Dendritic cell treated with granulocyte-macrophage colony-stimulating factor and Interleukin-4, amounts not matched to agents 40 ng/mL and 50 ng/mL, for 4 days (primary cell): ENCODE measurements around the gene CENPP.
"Not testable (repeated sequence)": the region's sequence is repeated elsewhere in the genome, so short reads cannot be mapped to it uniquely, and the experiment has no call there.

ENCODE experiments used
- H3K27ac Mint-ChIP-seq: one replicate; pipeline ENCODE4 v1.8.0; 2022; ENCODE audit warnings: mild to moderate bottlenecking, mixed read lengths
- H3K27me3 Mint-ChIP-seq: one replicate; pipeline ENCODE4 v1.8.0; 2022; ENCODE audit warnings: mild to moderate bottlenecking, mixed read lengths
- H3K36me3 Mint-ChIP-seq: one replicate; pipeline ENCODE4 v1.8.0; 2022; ENCODE audit warnings: low read depth, mixed read lengths
- H3K4me1 Mint-ChIP-seq: one replicate; pipeline ENCODE4 v1.8.0; 2022; ENCODE audit warnings: low read depth, mixed read lengths
- H3K4me3 Mint-ChIP-seq: one replicate; pipeline ENCODE4 v1.8.0; 2022; ENCODE audit warnings: mild to moderate bottlenecking, moderate library complexity, mixed read lengths
- H3K9me3 Mint-ChIP-seq: one replicate; pipeline ENCODE4 v1.8.0; 2022; ENCODE audit warnings: mixed read lengths
- intact Hi-C: fragments of 100-400 bp; cut with micrococcal nuclease; formaldehyde crosslinking; loops from one replicate; pipeline ENCODE4 v1.15.0; 2022

CENPP gene

GRCh38 chr9:92623936-92624335 lies 298.2 kb downstream of the CENPP start:
- Mint-ChIP-seq H3K36me3 (peaks cover 98% of the 10 kb centered on the region), H3K4me1 (peaks cover 17% of the 10 kb centered on the region)
- H3K27me3 Mint-ChIP-seq, intact Hi-C loops, H3K4me3 Mint-ChIP-seq, H3K27ac Mint-ChIP-seq, H3K9me3 Mint-ChIP-seq: not testable (repeated sequence)

- Mint-ChIP-seq H3K36me3 (peaks cover 98% of the 10 kb centered on the region), H3K27ac (no peak overlapping the region), H3K4me3 (no peak overlapping the region), H3K4me1 (peaks cover 17% of the 10 kb centered on the region), H3K27me3 (no peaks in the 10 kb centered on the region), H3K9me3 (no peaks in the 10 kb centered on the region)
- intact Hi-C loops = no loop called here
Observed at GRCh38 chr9:92626484-92626883, 300.7 kb downstream of the CENPP start.

- intact Hi-C loops = no loop called here
- H3K4me3 Mint-ChIP-seq = no peak overlapping the region
- no peaks in the 10 kb centered on the region for H3K9me3 Mint-ChIP-seq
- no peak overlapping the region for H3K27ac Mint-ChIP-seq
- H3K27me3 Mint-ChIP-seq = no peaks in the 10 kb centered on the region
- H3K4me1 Mint-ChIP-seq = peaks cover 17% of the 10 kb centered on the region
- H3K36me3 Mint-ChIP-seq = peaks cover 98% of the 10 kb centered on the region
Observed at GRCh38 chr9:92627651-92628050, 301.9 kb downstream of the CENPP start.

GRCh38 chr9:92631452-92632343 lies 305.9 kb downstream of the CENPP start:
- peaks cover 99% of the 10 kb centered on the region for H3K36me3 Mint-ChIP-seq

GRCh38 chr9:92632641-92633040 lies 306.9 kb downstream of the CENPP start:
- H3K9me3 Mint-ChIP-seq = no peaks in the 10 kb centered on the region
- H3K4me1 Mint-ChIP-seq = peaks cover 2% of the 10 kb centered on the region
- peaks cover 100% of the 10 kb centered on the region for H3K36me3 Mint-ChIP-seq
- intact Hi-C loops = loop anchor here (5.0 kb wide), 3 partner anchors 130 to 490 kb away; partner anchors contain the start of genes CENPP and NOL8
- H3K27ac Mint-ChIP-seq = no peak overlapping the region
- H3K4me3 Mint-ChIP-seq = no peak overlapping the region
- H3K27me3 Mint-ChIP-seq = no peaks in the 10 kb centered on the region

More at GRCh38 chr9:92631452-92632343, 305.9 kb downstream of the CENPP start:
- Mint-ChIP-seq H3K27ac (no peak overlapping the region), H3K4me3 (no peak overlapping the region), H3K4me1 (peaks cover 10% of the 10 kb centered on the region), H3K9me3 (no peaks in the 10 kb centered on the region), H3K27me3 (no peaks in the 10 kb centered on the region)
- intact Hi-C loops = loop anchor here (5.0 kb wide), 3 partner anchors 129 to 489 kb away; partner anchors contain the start of genes CENPP and NOL8

DNA sequence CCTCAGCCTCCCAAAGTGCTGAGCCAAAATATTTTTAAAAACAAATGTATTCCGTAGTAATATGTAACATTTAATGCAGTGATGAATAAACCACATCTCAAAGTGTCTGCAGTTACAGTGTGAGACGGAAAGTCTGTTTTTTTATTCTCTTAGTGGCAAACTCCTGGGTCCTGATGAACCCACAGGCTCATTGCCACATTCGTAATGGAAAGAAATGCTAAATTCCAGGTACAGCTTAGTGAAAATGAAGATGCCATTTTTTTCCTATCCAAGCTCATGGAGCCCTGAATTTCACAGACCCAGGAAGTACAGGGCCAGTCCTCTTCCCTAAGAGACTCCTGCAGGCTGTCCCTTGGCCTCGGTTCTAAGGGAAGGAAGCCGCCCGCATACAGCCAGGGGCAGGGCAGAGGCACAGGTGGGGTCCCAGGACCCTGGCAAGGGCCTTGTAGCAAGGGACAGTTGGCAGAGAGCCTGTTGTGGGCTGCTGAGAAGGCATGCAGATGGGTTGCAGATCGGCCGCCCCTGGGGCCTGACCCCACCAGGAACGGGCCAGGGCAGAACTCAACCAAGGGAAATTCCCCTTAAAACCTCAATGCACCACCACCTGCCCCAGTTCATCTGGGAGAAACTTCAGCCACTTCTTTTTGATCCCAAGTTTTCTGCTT lies 308.0 kb downstream of the CENPP start:
- no peaks in the 10 kb centered on the region for H3K9me3 Mint-ChIP-seq
- H3K27me3 Mint-ChIP-seq = no peaks in the 10 kb centered on the region
- H3K4me3 Mint-ChIP-seq = no peak overlapping the region
- H3K27ac Mint-ChIP-seq = no peak overlapping the region
- H3K4me1 Mint-ChIP-seq = no peaks in the 10 kb centered on the region
- intact Hi-C loops = loop anchor here (1.0 to 5.0 kb wide), 4 partner anchors 131 to 491 kb away; partner anchors contain the start of genes CENPP and NOL8
- H3K36me3 Mint-ChIP-seq = peaks cover 100% of the 10 kb centered on the region

DNA sequence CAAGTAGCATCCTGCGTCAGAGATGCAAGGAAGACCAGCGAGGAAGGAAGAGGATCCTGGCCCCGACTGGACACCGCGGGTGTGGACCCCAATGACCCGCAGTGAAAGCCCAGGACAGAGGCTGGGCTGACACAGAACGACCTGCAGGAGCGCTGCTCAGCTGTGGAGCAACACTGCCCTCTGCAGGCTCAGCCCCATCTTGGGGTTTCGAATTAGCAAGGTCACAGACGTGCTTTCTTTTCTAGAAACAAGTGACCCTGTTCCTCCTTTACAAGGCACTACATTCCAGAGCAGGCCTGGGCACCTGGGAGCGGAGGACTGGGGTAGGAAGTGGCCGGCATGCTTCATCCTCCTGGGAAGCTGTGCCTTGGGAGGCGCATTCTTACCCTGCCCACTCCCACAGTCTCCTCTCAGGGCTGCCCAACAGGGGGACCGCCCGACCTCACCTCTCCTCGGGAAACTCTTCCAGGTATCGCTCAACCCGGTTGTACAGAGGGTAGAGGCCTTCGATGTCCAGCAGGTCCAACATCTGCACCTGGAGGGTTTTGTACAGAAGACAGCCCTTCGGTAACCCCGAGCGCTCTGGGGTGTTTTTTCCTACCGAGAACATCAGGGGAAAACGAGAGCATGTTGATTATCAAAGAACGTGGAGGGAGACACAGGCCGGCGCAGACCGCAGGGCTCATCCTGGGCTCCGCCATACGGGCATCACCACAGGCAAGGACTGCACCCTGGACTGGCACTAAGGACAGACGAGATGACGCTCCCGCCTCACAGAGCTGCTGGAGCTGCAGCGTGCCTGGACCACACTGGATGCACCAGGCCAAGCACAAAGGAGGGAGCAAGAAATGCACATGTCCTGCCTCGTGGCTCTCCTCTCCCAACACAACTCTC lies 309.2 kb downstream of the CENPP start:
- H3K4me3 Mint-ChIP-seq = no peak overlapping the region
- peak overlapping the region; percentile 8 for H3K27ac Mint-ChIP-seq
- no peaks in the 10 kb centered on the region for H3K27me3 Mint-ChIP-seq
- H3K9me3 Mint-ChIP-seq = no peaks in the 10 kb centered on the region
- H3K36me3 Mint-ChIP-seq = peaks cover 100% of the 10 kb centered on the region
- no peaks in the 10 kb centered on the region for H3K4me1 Mint-ChIP-seq
- intact Hi-C loops = loop anchor here (1.0 to 5.0 kb wide), 4 partner anchors 133 to 493 kb away; partner anchors contain the start of genes CENPP and NOL8

GRCh38 chr9:92635760-92636159 lies 310.0 kb downstream of the CENPP start:
- no peak overlapping the region for H3K27ac Mint-ChIP-seq

DNA sequence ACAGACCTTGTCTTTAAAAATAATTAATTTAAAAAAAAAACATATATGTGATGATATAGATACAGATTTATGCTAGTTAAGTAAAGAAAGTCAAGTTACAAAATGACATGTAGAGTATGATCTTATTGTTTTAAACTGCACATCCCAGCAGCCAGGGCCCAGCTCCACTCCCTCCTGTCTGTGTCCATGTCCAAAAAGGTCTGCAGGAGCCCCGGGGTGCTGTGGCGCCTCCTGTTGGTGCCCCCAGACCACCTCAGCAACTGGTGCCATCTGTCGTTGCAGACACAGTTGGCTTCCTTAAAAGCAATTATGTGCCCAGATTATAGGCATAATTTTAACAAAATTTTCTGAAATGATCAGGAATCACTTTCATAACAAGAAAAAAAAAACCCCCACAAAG lies 310.9 kb downstream of the CENPP start:
- Mint-ChIP-seq H3K27me3 (no peaks in the 10 kb centered on the region), H3K27ac (no peak overlapping the region)

More at GRCh38 chr9:92635760-92636159, 310.0 kb downstream of the CENPP start:
- H3K4me3 Mint-ChIP-seq = no peak overlapping the region
- no peaks in the 10 kb centered on the region for H3K9me3 Mint-ChIP-seq
- H3K27me3 Mint-ChIP-seq = no peaks in the 10 kb centered on the region
- intact Hi-C loops = no loop called here
- no peaks in the 10 kb centered on the region for H3K4me1 Mint-ChIP-seq
- peaks cover 100% of the 10 kb centered on the region for H3K36me3 Mint-ChIP-seq

DNA sequence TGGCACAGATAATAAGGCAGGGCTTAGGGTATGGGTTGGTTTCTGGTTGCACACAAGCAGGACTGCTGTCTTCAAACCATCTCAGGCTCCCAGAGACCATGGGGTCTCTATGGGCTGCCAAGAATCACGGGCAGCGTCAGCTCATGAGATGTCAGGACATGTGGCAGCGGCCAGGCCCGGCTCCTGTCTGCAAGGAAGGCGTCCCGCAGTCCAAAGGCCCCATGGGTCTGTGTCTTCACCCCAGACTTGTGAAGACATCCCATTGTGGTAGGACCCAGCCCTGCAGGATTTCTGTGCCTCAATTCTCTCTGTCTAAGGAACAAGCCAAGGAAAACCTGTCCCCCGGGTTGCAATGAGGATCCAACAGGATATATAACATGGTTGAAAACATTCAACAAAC lies 311.6 kb downstream of the CENPP start:
- Mint-ChIP-seq H3K27me3 (no peaks in the 10 kb centered on the region), H3K4me1 (no peaks in the 10 kb centered on the region), H3K9me3 (no peaks in the 10 kb centered on the region), H3K36me3 (peaks cover 100% of the 10 kb centered on the region), H3K27ac (no peak overlapping the region), H3K4me3 (no peak overlapping the region)
- intact Hi-C loops = no loop called here

More for the DNA sequence above, 310.9 kb downstream of the CENPP start:
- Mint-ChIP-seq H3K36me3 (peaks cover 100% of the 10 kb centered on the region), H3K4me3 (no peak overlapping the region), H3K4me1 (no peaks in the 10 kb centered on the region), H3K9me3 (no peaks in the 10 kb centered on the region)
- intact Hi-C loops = no loop called here

DNA sequence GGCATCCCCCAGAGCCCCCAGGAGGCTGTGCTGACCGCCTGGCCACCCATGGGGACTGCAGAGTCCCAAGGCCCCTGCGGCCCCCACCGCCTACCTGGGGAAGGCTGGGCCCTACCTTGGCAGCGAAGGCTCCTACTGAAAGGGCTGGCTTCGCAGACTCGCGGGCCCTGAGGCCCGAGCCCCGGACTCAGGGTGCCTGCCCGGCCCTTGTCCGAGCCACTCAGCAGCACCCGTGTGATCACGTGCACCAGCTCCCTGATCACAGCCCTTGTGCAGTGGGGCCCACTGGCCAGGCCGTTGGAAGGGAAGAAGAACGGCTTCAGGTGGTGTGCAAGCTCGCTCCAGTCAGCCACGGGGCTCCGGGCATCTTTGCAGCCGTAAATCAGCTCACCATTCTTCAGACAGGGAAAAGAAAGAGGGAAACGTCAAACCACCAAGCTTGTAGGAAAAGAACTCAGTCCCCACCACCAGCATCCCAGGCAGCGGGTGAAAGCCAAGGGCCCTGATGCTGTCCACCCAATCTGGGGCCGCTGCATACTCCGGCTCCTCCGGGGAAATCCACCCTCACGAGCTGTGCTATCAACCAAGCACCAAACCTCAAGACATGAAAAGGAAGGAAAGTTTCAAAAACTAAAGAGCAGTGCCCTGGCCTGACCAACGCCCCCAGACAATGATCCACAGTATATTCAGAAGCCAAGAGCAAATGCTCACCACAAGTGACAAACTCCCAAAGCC lies 312.3 kb downstream of the CENPP start:
- H3K27ac Mint-ChIP-seq = no peak overlapping the region
- intact Hi-C loops = no loop called here

GRCh38 chr9:92638621-92639101 lies 312.9 kb downstream of the CENPP start:
- Mint-ChIP-seq H3K4me3 (no peak overlapping the region), H3K9me3 (no peaks in the 10 kb centered on the region), H3K27ac (no peak overlapping the region), H3K4me1 (no peaks in the 10 kb centered on the region), H3K36me3 (peaks cover 100% of the 10 kb centered on the region), H3K27me3 (no peaks in the 10 kb centered on the region)
- intact Hi-C loops = no loop called here

More for the DNA sequence above, 312.3 kb downstream of the CENPP start:
- Mint-ChIP-seq H3K27me3 (no peaks in the 10 kb centered on the region), H3K9me3 (no peaks in the 10 kb centered on the region), H3K4me3 (no peak overlapping the region), H3K4me1 (no peaks in the 10 kb centered on the region), H3K36me3 (peaks cover 100% of the 10 kb centered on the region)

GRCh38 chr9:92639124-92639523 lies 313.4 kb downstream of the CENPP start:
- no peaks in the 10 kb centered on the region for H3K27me3 Mint-ChIP-seq
- H3K27ac Mint-ChIP-seq = no peak overlapping the region
- H3K4me3 Mint-ChIP-seq = no peak overlapping the region
- intact Hi-C loops = no loop called here
- no peaks in the 10 kb centered on the region for H3K4me1 Mint-ChIP-seq
- no peaks in the 10 kb centered on the region for H3K9me3 Mint-ChIP-seq
- H3K36me3 Mint-ChIP-seq = peaks cover 100% of the 10 kb centered on the region
